Brain microvascular endothelial cell (primary cell): ENCODE data around the gene ZSCAN12.

ENCODE experiments used
- DNase-seq: peaks from one replicate; pipeline ENCODE4 v3.0.0-alpha.2; 2020
- H3K27ac ChIP-seq: fragments of 250-450 bp; sonication (Bioruptor Pico); 2 replicates; pipeline ENCODE4 v1.5.1; 2020; ENCODE audit warnings: mild to moderate bottlenecking, moderate library complexity
- H3K27me3 ChIP-seq: fragments of 250-450 bp; sonication (Bioruptor Pico); replicated peaks from 2 replicates; pipeline ENCODE4 v1.5.1; 2020; ENCODE audit warnings: mild to moderate bottlenecking
- H3K36me3 ChIP-seq: fragments of 250-450 bp; sonication (Bioruptor Pico); replicated peaks from 2 replicates; pipeline ENCODE4 v1.5.1; 2020; ENCODE audit warnings: mild to moderate bottlenecking
- H3K4me3 ChIP-seq: 2 replicates; pipeline ENCODE4 v1.5.1; 2011; ENCODE audit warnings: low read depth, mild to moderate bottlenecking, control low read depth, low read length, moderate library complexity
- in situ Hi-C: cut with HindIII; loops from 2 replicates; pipeline ENCODE4 v1.10.0; 2017; ENCODE audit warnings: low sequenced_read_pairs, low pct_ligation_motif_present
- TF ChIP-seq, protein P1 (sequence below): IDR thresholded peaks from 2 replicates; pipeline ENCODE4 v1.5.1; 2011; ENCODE audit warnings: low read depth, mild to moderate bottlenecking, moderate library complexity, low read length, control low read depth, inconsistent platforms; ENCODE audit errors: missing control alignments

The ZSCAN12 gene

DNA sequence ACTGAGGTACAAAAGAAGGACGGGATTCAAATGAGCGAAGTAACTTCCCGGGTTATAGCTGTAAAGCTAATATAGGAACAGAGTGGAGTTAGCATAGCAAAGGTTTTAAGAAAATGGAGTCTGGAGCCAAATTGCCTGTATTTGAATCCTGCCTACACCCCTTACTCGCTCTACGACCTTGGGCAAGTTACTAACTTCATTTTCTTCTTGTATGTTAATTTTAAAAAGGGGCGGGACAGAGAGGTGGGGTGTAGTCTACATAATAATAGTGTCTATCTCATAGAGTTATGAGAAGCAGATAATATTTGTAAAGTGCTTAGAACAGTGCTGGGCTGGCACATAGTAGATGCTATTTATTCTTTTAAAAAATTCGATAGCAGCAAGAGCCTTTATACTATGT is 43.0 kb upstream of the ZSCAN12 start:
- Histone ChIP-seq H3K27ac (no peak overlapping the region), H3K4me3 (peak overlapping the region; percentile 95), H3K27me3 (no peaks in the 10 kb centered on the region), H3K36me3 (no peaks in the 10 kb centered on the region)
- no peak for DNase-seq
- in situ Hi-C loops, result no loop called here
- TF ChIP-seq, protein P1, sequence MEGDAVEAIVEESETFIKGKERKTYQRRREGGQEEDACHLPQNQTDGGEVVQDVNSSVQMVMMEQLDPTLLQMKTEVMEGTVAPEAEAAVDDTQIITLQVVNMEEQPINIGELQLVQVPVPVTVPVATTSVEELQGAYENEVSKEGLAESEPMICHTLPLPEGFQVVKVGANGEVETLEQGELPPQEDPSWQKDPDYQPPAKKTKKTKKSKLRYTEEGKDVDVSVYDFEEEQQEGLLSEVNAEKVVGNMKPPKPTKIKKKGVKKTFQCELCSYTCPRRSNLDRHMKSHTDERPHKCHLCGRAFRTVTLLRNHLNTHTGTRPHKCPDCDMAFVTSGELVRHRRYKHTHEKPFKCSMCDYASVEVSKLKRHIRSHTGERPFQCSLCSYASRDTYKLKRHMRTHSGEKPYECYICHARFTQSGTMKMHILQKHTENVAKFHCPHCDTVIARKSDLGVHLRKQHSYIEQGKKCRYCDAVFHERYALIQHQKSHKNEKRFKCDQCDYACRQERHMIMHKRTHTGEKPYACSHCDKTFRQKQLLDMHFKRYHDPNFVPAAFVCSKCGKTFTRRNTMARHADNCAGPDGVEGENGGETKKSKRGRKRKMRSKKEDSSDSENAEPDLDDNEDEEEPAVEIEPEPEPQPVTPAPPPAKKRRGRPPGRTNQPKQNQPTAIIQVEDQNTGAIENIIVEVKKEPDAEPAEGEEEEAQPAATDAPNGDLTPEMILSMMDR, result no peak

DNA sequence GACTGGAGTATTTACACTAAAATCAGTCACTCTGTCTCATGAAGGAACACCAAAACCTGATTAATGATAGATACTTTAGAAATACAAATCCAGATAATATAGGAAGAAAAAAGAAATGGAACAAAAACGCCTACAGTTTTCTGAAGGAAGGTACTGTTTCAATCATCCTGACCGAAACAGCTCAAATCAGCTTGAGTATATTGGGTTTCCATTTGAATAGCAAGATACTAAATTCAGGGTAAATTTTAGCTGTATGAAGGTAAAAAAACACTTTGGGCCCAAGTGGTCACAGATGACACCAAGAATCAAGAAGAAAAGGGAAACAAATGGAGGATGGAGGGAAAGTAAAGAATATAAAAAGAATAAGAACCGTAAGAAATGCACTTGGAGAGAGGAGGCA is 36.9 kb upstream of the ZSCAN12 start:
- Histone ChIP-seq H3K27ac (no peak overlapping the region), H3K4me3 (no peak overlapping the region), H3K27me3 (no peaks in the 10 kb centered on the region), H3K36me3 (no peaks in the 10 kb centered on the region)
- in situ Hi-C loops, result no loop called here
- TF ChIP-seq, protein P1, result no peak
- DNase-seq, result no peak

DNA sequence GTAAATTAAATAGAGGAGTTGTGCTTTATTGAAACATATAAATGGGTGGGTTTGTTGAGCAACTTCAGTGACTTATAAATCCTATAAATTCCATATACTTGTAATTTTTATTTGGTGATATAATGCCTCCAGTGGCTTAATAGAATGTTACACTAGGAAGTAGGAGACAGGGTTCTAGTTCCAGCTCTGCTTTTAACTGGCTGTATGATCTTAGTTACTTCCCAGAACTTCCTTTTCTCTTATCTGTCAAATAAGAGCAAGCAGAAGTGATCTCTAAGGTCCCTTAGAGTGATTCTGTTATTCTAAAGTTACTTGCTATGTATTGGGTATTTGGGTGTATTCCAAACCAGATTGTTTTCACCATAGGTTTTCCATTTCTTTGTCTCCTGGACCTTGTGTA is 33.6 kb upstream of the ZSCAN12 start:
- Histone ChIP-seq H3K27ac (no peak overlapping the region), H3K4me3 (no peak overlapping the region), H3K36me3 (no peaks in the 10 kb centered on the region), H3K27me3 (no peaks in the 10 kb centered on the region)
- TF ChIP-seq, protein P1, result no peak
- DNase-seq, result no peak
- in situ Hi-C loops, result no loop called here

DNA sequence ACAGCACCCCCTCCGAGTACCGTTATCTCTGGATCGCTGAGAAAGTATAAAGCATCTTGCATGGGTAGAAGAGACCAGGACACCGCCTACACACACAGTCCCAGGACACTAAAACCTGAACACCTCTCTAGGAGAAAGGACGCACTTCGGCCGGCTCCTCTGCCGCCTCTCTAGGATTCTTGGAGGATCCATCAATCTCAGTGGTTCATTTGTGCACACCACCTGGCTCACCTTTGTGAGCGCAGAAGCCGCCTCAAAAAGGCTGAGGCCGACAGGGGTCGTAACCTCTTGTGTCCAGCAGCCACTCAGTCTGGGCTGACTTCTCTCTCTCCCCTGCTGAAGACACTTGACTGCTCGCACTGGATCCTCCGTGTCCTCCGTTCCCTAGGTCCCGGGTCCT is 30.2 kb upstream of the ZSCAN12 start:
- H3K27me3 ChIP-seq, result no peaks in the 10 kb centered on the region
- in situ Hi-C loops, result no loop called here

DNA sequence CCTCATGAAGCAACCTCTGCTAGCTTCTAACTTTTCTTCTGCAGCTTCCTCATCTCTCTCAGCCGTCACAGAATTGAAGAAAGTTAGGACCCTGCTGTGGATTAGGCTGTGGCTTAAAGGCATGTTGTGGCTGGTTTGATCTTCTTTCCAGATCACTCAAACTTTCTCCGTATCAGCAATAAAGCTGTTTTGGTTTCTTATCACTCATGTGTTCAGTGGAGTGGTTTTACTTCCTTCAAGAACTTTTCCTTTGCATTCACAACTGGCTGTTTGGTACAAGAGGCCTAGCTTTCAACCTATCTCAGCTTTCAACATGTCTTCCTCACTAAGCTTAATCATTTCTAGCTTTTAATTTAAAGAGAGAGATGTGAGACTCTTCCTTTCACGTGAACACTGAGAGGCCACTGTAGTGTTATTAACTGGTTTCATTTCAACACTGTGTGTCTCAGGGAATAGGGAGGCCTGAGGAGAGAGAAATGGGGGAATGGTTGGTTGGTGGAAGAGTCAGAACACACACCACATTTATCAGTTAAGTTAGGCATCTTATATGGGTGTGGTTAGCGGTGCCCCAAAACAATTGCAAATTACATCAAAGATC is 26.5 kb upstream of the ZSCAN12 start:
- no peaks in the 10 kb centered on the region for H3K27me3 ChIP-seq
- no peak for DNase-seq
- no peaks in the 10 kb centered on the region for H3K36me3 ChIP-seq
- H3K4me3 ChIP-seq, result no peak overlapping the region
- in situ Hi-C loops, result no loop called here
- TF ChIP-seq, protein P1, result no peak
- no peak overlapping the region for H3K27ac ChIP-seq

More for the DNA sequence above, 30.2 kb upstream of the ZSCAN12 start:
- H3K27ac ChIP-seq, result no peak overlapping the region
- no peak for DNase-seq
- TF ChIP-seq, protein P1, result no peak
- no peak overlapping the region for H3K4me3 ChIP-seq
- H3K36me3 ChIP-seq, result no peaks in the 10 kb centered on the region

DNA sequence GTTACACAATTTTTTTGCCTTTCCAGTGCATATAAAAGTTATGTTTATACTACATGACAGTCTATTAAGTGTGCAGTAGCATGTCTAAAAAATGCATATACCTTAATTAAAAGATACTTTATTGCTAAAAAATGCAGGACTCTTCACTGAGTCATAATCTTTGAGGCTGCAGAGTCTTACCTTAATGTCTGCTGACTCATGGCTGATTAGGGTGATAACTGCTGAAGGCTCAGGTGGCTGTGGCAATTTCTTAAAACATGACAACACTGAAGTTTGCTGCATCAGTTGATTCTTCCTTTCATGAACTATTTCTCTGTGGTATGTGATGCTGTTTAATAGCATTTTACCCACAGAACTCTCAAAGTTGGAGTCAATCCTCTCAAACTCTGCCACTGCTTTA is 24.6 kb upstream of the ZSCAN12 start:
- H3K36me3 ChIP-seq, result no peaks in the 10 kb centered on the region
- H3K27ac ChIP-seq, result no peak overlapping the region
- in situ Hi-C loops, result no loop called here
- H3K27me3 ChIP-seq, result no peaks in the 10 kb centered on the region
- TF ChIP-seq, protein P1, result no peak
- no peak overlapping the region for H3K4me3 ChIP-seq
- DNase-seq, result no peak
